AG09319 (cell line): ENCODE measurements around the gene ANOS1.
"Not testable (repeated sequence)": the region's sequence is repeated elsewhere in the genome, so short reads cannot be mapped to it uniquely, and the experiment has no call there.

Experiments used
- DNase-seq: peaks from one replicate; pipeline ENCODE4 v3.0.0-alpha.2; 2010; ENCODE audit warnings: low read depth; ENCODE audit errors: extremely low read depth
- CTCF ChIP-seq: IDR thresholded peaks from 2 replicates; pipeline ENCODE4 v1.5.1; 2011; ENCODE audit warnings: low read depth, mild to moderate bottlenecking, inconsistent platforms, low read length, moderate library complexity

Gene ANOS1

GRCh38 chrX:8500203-8500602 lies 231.7 kb downstream of the ANOS1 start:
- DNase-seq: no peak
- TF ChIP-seq CTCF: no peak

GRCh38 chrX:8495036-8495435 lies 236.9 kb downstream of the ANOS1 start:
- not testable (repeated sequence) for DNase-seq

GRCh38 chrX:8484360-8484949 lies 247.5 kb downstream of the ANOS1 start:
- DNase-seq: no peak
- no peak for TF ChIP-seq CTCF
